Measurements from ENCODE around the gene MYT1. TPM values are rescaled to one million over a fixed set of nuclear protein-coding genes. Genes with fewer than 3 reads are reported as not detected.

The MYT1 gene
- total and polyA plus RNA-seq, 2 of the 13 experiments (the other 11 are each of a cell fraction or from before 2014, with no cell fraction given): 0.58 to 2.5 TPM

- TF ChIP-seq ZBTB39 (CRISPR knock-in tag; IDR thresholded peaks at IDR 0.05): no peak
- TF ChIP-seq MYNN (CRISPR knock-in tag; IDR thresholded peaks at IDR 0.05; ENCODE audit: low read depth): no peak
- no peak for TF ChIP-seq STAG1 (CRISPR knock-in tag; IDR thresholded peaks at IDR 0.05)
- no peak for TF ChIP-seq THAP8 (CRISPR knock-in tag; IDR thresholded peaks at IDR 0.05; ENCODE audit: borderline replicate concordance)
- no peak for TF ChIP-seq ZNF180 (CRISPR knock-in tag; IDR thresholded peaks at IDR 0.05; ENCODE audit: borderline replicate concordance, low read depth)
Measured at GRCh38 chr20:64169091-64169560, 4.9 kb downstream of the MYT1 start (continued).

GRCh38 chr20:64171211-64171610 is 7.0 kb downstream of the MYT1 start:
- no TSS peak for BruUV-seq (replicated peaks)
- FAIRE-seq: no peak
- H3K4me3 ChIP-seq (replicated peaks in 1 of 3; ENCODE audit: insufficient read depth in 1 of 3, low read depth in 2 of 3, low read length in 3 of 3): no peak overlapping the region
- no peak overlapping the region for H3K27ac ChIP-seq (ENCODE audit: extremely low read length, insufficient read depth, low read length)
- no peak for ATAC-seq
- no peaks in the 10 kb centered on the region for H3K36me3 ChIP-seq (replicated peaks in 1 of 2; ENCODE audit: control insufficient read depth in 1 of 2, insufficient read depth in 2 of 2, low read length in 2 of 2)
- TF ChIP-seq PITX1 (CRISPR knock-in tag; IDR thresholded peaks at IDR 0.05): no peak
- TF ChIP-seq HNF4G (IDR thresholded peaks at IDR 0.05; ENCODE audit: borderline replicate concordance, low read depth, low read length): no peak
- no peak for TF ChIP-seq HNF4G (CRISPR knock-in tag; IDR thresholded peaks at IDR 0.05; ENCODE audit: borderline replicate concordance, low read depth)
- no peak for TF ChIP-seq ZNF512 (CRISPR knock-in tag; IDR thresholded peaks at IDR 0.05)
- no peak for TF ChIP-seq ZNF496 (CRISPR knock-in tag; IDR thresholded peaks at IDR 0.05; ENCODE audit: insufficient replicate concordance)
- no peak for TF ChIP-seq CBX2 (IDR thresholded peaks at IDR 0.05; ENCODE audit: low read depth, low read length)
- TF ChIP-seq CBX2 (CRISPR knock-in tag; IDR thresholded peaks at IDR 0.05; ENCODE audit: low read depth): no peak
- TF ChIP-seq FLYWCH1 (CRISPR knock-in tag; IDR thresholded peaks at IDR 0.05): no peak
- TF ChIP-seq ATRX (CRISPR knock-in tag; IDR thresholded peaks at IDR 0.05; ENCODE audit: borderline replicate concordance): no peak
- TF ChIP-seq TCF7L2 (IDR thresholded peaks at IDR 0.05; ENCODE audit: low read depth, low read length): no peak
- TF ChIP-seq ZNF839 (CRISPR knock-in tag; IDR thresholded peaks at IDR 0.05; ENCODE audit: borderline replicate concordance): no peak
- TF ChIP-seq CBFB (CRISPR knock-in tag; IDR thresholded peaks at IDR 0.05): no peak
- no peak overlapping the region for H3K9ac ChIP-seq (ENCODE audit: insufficient read depth, low read depth, low read length)
- DNase-seq (ENCODE audit: low spot score): no peak
- H2AFZ ChIP-seq (ENCODE audit: low read length): no peak overlapping the region
- 49% methylated on average over 8 of the region's 8 CpGs for WGBS (ENCODE audit: low lambda C conversion rate)
- peaks cover 11% of the 10 kb centered on the region for H3K4me1 ChIP-seq (ENCODE audit: insufficient read depth, low read length)
- peaks cover 9 to 40% of the 10 kb centered on the region in 2 experiments for H3K27me3 ChIP-seq (ENCODE audit: control insufficient read depth in 1 of 2, insufficient read depth in 2 of 2, low read length in 2 of 2)
- intact Hi-C loops (cut with micrococcal nuclease; ENCODE audit: unreplicated experiment) (no loop called here), in situ Hi-C loops (cut with HindIII; ENCODE audit: extremely low pct_ligation_motif_present, low pct_unique_long_range_greater_than_20kb) (loop anchor here (5.0 kb wide), 1 partner anchor 36 kb away; no protein-coding TSS in a partner anchor)
- H3K79me2 ChIP-seq (ENCODE audit: insufficient read depth, low read length): no peaks in the 10 kb centered on the region
- H4K20me1 ChIP-seq (ENCODE audit: insufficient read depth, low read length): no peaks in the 10 kb centered on the region; the same call in 1 of the 2 replicates
- POLR2A ChIA-PET: no interaction called here
- H3K4me2 ChIP-seq (ENCODE audit: low read depth, low read length): no peak overlapping the region
- CTCF ChIA-PET (ENCODE audit: low intra/inter-chr PET ratio, low total read pairs): no interaction called here
- H3K9me3 ChIP-seq (ENCODE audit: low read length): no peaks in the 10 kb centered on the region

Data from HepG2 (cell line).